ENCODE measurements around the gene SCGB2B2. TPM values are rescaled to one million over a fixed set of nuclear protein-coding genes. Genes with fewer than 3 reads are reported as not detected.
"Not testable (repeated sequence)": the region's sequence is repeated elsewhere in the genome, so short reads cannot be mapped to it uniquely, and the experiment has no call there.

The SCGB2B2 gene
- polyA plus RNA-seq, 1 donor (not counting 4 experiments of a cell fraction or from before 2014, with no cell fraction given), result 0.10 TPM

DNA sequence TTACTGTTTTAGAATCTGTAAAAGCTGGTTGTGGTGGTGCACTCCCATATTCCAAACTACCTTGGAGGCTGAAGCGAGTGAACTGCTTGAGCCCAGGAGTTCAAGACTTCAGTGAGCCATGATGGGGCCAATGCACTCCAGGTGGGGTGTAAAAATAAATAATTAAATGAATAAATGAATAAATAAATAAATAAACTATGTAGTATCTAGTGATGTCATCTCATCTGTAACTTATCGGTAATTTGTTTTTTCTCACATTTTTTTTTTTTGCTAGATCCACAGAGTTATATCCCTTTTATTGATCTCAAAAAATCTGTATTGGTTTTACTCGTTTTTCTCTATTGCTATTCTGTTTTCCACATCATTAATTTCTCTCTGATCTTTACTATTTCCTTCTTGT, 5.0 kb downstream of the SCGB2B2 start:
- FAIRE-seq (no peak), DNase-seq (ENCODE audit: low read depth, low spot score) (no peak)
- Histone ChIP-seq H3K9me3 (ENCODE audit: control insufficient read depth, low read depth, low read length) (no peaks in the 10 kb centered on the region), H3K4me2 (ENCODE audit: control insufficient read depth, extremely low read depth, insufficient read depth, low read depth, low read length) (no peak overlapping the region), H3K4me1 (ENCODE audit: control insufficient read depth, extremely low read depth, insufficient read depth, low read length) (peaks cover 3% of the 10 kb centered on the region), H3K27ac (ENCODE audit: control insufficient read depth, insufficient read depth, low read length) (no peak overlapping the region), H3K79me2 (ENCODE audit: control insufficient read depth, insufficient read depth, low read length) (no peaks in the 10 kb centered on the region), H3K36me3 (ENCODE audit: control insufficient read depth in 2 of 2, extremely low read depth in 1 of 2, insufficient read depth in 2 of 2, low read length in 2 of 2) (no peaks in the 10 kb centered on the region), H3K9ac (ENCODE audit: control insufficient read depth, extremely low read depth, insufficient read depth, low read length) (no peak overlapping the region), H3K9me1 (ENCODE audit: control insufficient read depth, extremely low read depth, insufficient read depth, low read length) (no peaks in the 10 kb centered on the region), H2AFZ (ENCODE audit: control insufficient read depth, low read length) (no peak overlapping the region), H3K4me3 (ENCODE audit: control insufficient read depth in 2 of 3, extremely low read depth in 1 of 3, insufficient read depth in 2 of 3, low read depth in 1 of 3, low read length in 3 of 3) (no peak overlapping the region), H3K27me3 (ENCODE audit: control insufficient read depth, extremely low read depth, insufficient read depth, low read length) (no peaks in the 10 kb centered on the region), H4K20me1 (ENCODE audit: control insufficient read depth, extremely low read depth, insufficient read depth, low read length) (no peaks in the 10 kb centered on the region)
- TF ChIP-seq, protein P1, sequence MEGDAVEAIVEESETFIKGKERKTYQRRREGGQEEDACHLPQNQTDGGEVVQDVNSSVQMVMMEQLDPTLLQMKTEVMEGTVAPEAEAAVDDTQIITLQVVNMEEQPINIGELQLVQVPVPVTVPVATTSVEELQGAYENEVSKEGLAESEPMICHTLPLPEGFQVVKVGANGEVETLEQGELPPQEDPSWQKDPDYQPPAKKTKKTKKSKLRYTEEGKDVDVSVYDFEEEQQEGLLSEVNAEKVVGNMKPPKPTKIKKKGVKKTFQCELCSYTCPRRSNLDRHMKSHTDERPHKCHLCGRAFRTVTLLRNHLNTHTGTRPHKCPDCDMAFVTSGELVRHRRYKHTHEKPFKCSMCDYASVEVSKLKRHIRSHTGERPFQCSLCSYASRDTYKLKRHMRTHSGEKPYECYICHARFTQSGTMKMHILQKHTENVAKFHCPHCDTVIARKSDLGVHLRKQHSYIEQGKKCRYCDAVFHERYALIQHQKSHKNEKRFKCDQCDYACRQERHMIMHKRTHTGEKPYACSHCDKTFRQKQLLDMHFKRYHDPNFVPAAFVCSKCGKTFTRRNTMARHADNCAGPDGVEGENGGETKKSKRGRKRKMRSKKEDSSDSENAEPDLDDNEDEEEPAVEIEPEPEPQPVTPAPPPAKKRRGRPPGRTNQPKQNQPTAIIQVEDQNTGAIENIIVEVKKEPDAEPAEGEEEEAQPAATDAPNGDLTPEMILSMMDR (optimal IDR thresholded peaks at IDR 0.05 in 1 of 3, IDR thresholded peaks at IDR 0.05 in 1 of 3, conservative IDR thresholded peaks at IDR 0.05 in 1 of 3; ENCODE audit: extremely low read depth in 1 of 3, insufficient read depth in 2 of 3, low read length in 3 of 3), result no peak
- TF ChIP-seq EZH2 (IDR thresholded peaks at IDR 0.05; ENCODE audit: low read length), result no peak
- dilution Hi-C loops (cut with MboI; ENCODE audit: extremely low pct_ligation_motif_present, low sequenced_read_pairs), result no loop called here

DNA sequence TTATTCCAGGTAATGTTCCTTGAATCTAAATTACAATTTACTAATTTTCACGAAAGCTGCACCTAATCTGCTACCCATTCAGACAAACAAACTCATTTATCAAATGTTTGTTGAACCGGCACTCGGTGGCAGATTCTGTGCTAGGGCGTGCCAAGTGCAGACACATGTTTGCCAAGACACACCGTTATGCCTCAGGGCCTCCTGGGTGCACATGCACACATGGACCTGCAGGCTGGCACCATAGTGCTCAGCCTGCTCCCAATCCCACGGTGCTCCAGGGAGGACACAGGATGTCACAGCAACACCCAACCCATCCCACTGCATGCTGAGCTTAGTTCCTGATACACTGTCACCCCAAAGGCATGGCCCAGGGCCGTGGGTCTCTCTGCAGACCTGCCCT, 7.7 kb downstream of the SCGB2B2 start:
- TF ChIP-seq, protein P1 (optimal IDR thresholded peaks at IDR 0.05 in 1 of 3, IDR thresholded peaks at IDR 0.05 in 1 of 3, conservative IDR thresholded peaks at IDR 0.05 in 1 of 3; ENCODE audit: extremely low read depth in 1 of 3, insufficient read depth in 2 of 3, low read length in 3 of 3), result no peak
- TF ChIP-seq EZH2 (IDR thresholded peaks at IDR 0.05; ENCODE audit: low read length), result no peak
- Histone ChIP-seq H3K79me2 (ENCODE audit: control insufficient read depth, insufficient read depth, low read length) (no peaks in the 10 kb centered on the region), H3K36me3 (ENCODE audit: control insufficient read depth in 2 of 2, extremely low read depth in 1 of 2, insufficient read depth in 2 of 2, low read length in 2 of 2) (no peaks in the 10 kb centered on the region), H2AFZ (ENCODE audit: control insufficient read depth, low read length) (no peak overlapping the region), H3K4me2 (ENCODE audit: control insufficient read depth, extremely low read depth, insufficient read depth, low read depth, low read length) (no peak overlapping the region), H4K20me1 (ENCODE audit: control insufficient read depth, extremely low read depth, insufficient read depth, low read length) (no peaks in the 10 kb centered on the region), H3K9ac (ENCODE audit: control insufficient read depth, extremely low read depth, insufficient read depth, low read length) (no peak overlapping the region), H3K9me1 (ENCODE audit: control insufficient read depth, extremely low read depth, insufficient read depth, low read length) (no peaks in the 10 kb centered on the region), H3K27me3 (ENCODE audit: control insufficient read depth, extremely low read depth, insufficient read depth, low read length) (no peaks in the 10 kb centered on the region), H3K4me3 (ENCODE audit: control insufficient read depth in 2 of 3, extremely low read depth in 1 of 3, insufficient read depth in 2 of 3, low read depth in 1 of 3, low read length in 3 of 3) (no peak overlapping the region), H3K9me3 (ENCODE audit: control insufficient read depth, low read depth, low read length) (no peaks in the 10 kb centered on the region), H3K27ac (ENCODE audit: control insufficient read depth, insufficient read depth, low read length) (no peak overlapping the region), H3K4me1 (ENCODE audit: control insufficient read depth, extremely low read depth, insufficient read depth, low read length) (no peaks in the 10 kb centered on the region)
- FAIRE-seq (no peak), DNase-seq (ENCODE audit: low read depth, low spot score) (no peak)
- dilution Hi-C loops (cut with MboI; ENCODE audit: extremely low pct_ligation_motif_present, low sequenced_read_pairs), result no loop called here

DNA sequence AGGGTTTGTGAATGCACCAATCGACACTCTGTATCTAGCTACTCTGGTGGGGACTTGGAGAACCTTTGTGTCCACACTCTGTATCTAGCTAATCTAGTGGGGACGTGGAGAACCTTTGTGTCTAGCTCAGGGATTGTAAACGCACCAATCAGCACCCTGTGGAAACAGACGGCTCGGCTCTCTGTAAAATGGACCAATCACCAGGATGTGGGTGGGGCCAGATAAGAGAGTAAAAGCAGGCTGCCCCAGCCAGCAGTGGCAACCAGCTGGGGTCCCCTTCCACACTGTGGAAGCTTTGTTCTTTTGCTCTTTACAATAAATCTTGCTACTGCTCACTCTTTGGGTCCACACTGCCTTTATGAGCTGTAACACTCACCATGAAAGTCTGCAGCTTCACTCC, 8.3 kb downstream of the SCGB2B2 start:
- H3K79me2 ChIP-seq (ENCODE audit: control insufficient read depth, insufficient read depth, low read length); H3K4me1 ChIP-seq (ENCODE audit: control insufficient read depth, extremely low read depth, insufficient read depth, low read length); H2AFZ ChIP-seq (ENCODE audit: control insufficient read depth, low read length); H4K20me1 ChIP-seq (ENCODE audit: control insufficient read depth, extremely low read depth, insufficient read depth, low read length); H3K27ac ChIP-seq (ENCODE audit: control insufficient read depth, insufficient read depth, low read length); H3K9ac ChIP-seq (ENCODE audit: control insufficient read depth, extremely low read depth, insufficient read depth, low read length); H3K9me1 ChIP-seq (ENCODE audit: control insufficient read depth, extremely low read depth, insufficient read depth, low read length); H3K9me3 ChIP-seq (ENCODE audit: control insufficient read depth, low read depth, low read length); H3K36me3 ChIP-seq (ENCODE audit: control insufficient read depth in 2 of 2, extremely low read depth in 1 of 2, insufficient read depth in 2 of 2, low read length in 2 of 2); H3K27me3 ChIP-seq (ENCODE audit: control insufficient read depth, extremely low read depth, insufficient read depth, low read length); dilution Hi-C loops (cut with MboI; ENCODE audit: extremely low pct_ligation_motif_present, low sequenced_read_pairs); H3K4me3 ChIP-seq (ENCODE audit: control insufficient read depth in 2 of 3, extremely low read depth in 1 of 3, insufficient read depth in 2 of 3, low read depth in 1 of 3, low read length in 3 of 3); FAIRE-seq; H3K4me2 ChIP-seq (ENCODE audit: control insufficient read depth, extremely low read depth, insufficient read depth, low read depth, low read length); DNase-seq (ENCODE audit: low read depth, low spot score): not testable (repeated sequence)

DNA sequence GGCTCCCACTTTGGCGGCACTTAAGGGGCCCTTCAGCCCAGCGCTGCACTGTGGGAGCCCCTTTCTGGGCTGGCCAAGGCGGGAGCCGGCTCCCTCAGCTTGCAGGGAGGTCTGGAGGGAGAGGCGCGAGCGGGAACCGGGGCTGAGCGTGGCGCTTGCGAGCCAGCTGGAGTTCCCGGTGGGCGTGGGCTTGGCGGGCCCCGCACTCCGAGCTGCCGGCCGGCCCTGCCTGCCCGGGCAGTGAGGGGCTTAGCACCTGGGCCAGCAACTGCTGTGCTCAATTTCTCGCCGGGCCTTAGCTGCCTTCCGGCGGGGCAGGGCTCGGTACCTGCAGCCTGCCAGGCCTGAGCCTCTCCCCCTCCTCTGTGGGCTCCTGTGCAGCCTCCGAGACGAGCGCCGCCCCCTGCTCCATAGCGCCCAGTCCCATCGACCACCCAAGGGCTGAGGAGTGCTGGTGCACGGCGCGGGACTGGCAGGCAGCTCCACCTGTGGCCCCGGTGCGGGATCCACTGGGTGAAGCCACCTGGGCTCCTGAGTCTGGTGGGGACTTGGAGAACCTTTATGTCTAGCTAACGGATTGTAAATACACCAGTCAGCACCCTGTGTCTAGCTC, 8.8 kb downstream of the SCGB2B2 start:
- H3K4me3 ChIP-seq (ENCODE audit: control insufficient read depth in 2 of 3, extremely low read depth in 1 of 3, insufficient read depth in 2 of 3, low read depth in 1 of 3, low read length in 3 of 3); FAIRE-seq; H3K79me2 ChIP-seq (ENCODE audit: control insufficient read depth, insufficient read depth, low read length); H3K36me3 ChIP-seq (ENCODE audit: control insufficient read depth in 2 of 2, extremely low read depth in 1 of 2, insufficient read depth in 2 of 2, low read length in 2 of 2); H3K27me3 ChIP-seq (ENCODE audit: control insufficient read depth, extremely low read depth, insufficient read depth, low read length); H3K9me1 ChIP-seq (ENCODE audit: control insufficient read depth, extremely low read depth, insufficient read depth, low read length); H3K4me2 ChIP-seq (ENCODE audit: control insufficient read depth, extremely low read depth, insufficient read depth, low read depth, low read length); H2AFZ ChIP-seq (ENCODE audit: control insufficient read depth, low read length); H3K9me3 ChIP-seq (ENCODE audit: control insufficient read depth, low read depth, low read length); DNase-seq (ENCODE audit: low read depth, low spot score); H4K20me1 ChIP-seq (ENCODE audit: control insufficient read depth, extremely low read depth, insufficient read depth, low read length); H3K27ac ChIP-seq (ENCODE audit: control insufficient read depth, insufficient read depth, low read length); dilution Hi-C loops (cut with MboI; ENCODE audit: extremely low pct_ligation_motif_present, low sequenced_read_pairs); H3K4me1 ChIP-seq (ENCODE audit: control insufficient read depth, extremely low read depth, insufficient read depth, low read length); H3K9ac ChIP-seq (ENCODE audit: control insufficient read depth, extremely low read depth, insufficient read depth, low read length): not testable (repeated sequence)

Measured in keratinocyte (primary cell).